HG03457 (cell line): Measurements from ENCODE around the gene ALKBH2.

Source experiments
- ATAC-seq: cut with Tn5 transposase; IDR thresholded peaks from one replicate; pipeline ENCODE4 v1.9.1; 2021; ENCODE audit warnings: moderate number of reproducible peaks; ENCODE audit not compliant: unreplicated experiment

Gene ALKBH2

DNA sequence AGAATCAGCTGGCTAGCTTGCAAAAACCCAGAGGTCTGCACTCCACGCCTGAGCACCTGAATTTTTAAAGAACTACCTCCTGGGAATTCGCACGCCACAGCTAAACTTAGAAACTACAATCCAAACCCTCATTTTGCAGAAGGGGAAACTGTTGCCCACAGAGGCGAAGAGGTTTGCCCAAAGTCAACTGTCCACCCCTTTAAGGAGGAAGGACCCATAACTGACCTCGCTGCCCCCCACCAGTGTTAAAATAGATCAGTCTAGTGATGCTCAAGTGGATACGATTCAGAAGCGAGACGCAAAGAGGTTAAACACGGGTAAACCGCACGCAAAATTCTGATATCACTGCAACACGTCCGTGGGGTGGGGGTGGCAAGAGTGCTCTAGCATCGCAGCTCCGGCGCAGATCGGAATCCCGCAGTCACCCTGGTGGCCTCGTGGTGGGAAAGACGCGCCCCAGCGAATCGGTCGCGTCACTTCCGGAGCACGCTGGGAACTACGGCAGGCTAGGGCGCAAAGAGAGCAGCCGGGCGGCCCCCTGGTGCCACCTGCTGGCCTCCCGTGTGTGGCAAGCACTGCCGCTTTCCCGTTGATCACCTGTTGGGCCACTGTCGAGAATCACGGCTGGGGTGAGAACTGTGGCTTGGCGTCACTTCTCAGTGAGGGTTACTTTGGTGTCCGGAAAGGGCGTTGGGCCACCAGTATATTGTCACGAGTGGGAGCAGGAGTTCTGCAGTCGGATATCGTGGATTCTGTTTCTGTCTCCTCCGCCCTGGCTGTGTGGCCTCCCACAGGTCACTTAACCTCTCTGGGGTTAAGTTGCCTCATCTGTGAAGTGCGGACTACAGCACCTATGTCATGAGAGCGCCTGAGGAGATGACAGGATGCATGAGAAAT lies at the start of gene ALKBH2:
Gene ALKBH2, minus strand, starts transcription at position 451 of the 897 bp plus-strand sequence. CDS start 686 bp downstream, outside the sequence.
- ATAC-seq = peak; percentile 54

- ATAC-seq = no peak
These were observed 47.3 kb upstream of the ALKBH2 start for GRCh38 chr12:109140560-109140959.

GRCh38 chr12:109139791-109140190 lies 46.5 kb upstream of the ALKBH2 start:
- ATAC-seq = no peak

DNA sequence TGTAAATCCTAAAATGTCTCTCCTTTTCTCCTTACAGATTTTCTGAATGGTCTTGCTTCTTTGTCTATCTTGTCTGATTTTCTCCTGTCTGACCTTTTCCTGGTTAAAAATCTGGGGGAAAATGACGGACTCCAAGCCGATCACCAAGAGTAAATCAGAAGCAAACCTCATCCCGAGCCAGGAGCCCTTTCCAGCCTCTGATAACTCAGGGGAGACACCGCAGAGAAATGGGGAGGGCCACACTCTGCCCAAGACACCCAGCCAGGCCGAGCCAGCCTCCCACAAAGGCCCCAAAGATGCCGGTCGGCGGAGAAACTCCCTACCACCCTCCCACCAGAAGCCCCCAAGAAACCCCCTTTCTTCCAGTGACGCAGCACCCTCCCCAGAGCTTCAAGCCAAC lies 46.1 kb upstream of the ALKBH2 start:
- no peak for ATAC-seq

- no peak for ATAC-seq
These were observed 43.8 kb upstream of the ALKBH2 start for GRCh38 chr12:109137055-109137454.

DNA sequence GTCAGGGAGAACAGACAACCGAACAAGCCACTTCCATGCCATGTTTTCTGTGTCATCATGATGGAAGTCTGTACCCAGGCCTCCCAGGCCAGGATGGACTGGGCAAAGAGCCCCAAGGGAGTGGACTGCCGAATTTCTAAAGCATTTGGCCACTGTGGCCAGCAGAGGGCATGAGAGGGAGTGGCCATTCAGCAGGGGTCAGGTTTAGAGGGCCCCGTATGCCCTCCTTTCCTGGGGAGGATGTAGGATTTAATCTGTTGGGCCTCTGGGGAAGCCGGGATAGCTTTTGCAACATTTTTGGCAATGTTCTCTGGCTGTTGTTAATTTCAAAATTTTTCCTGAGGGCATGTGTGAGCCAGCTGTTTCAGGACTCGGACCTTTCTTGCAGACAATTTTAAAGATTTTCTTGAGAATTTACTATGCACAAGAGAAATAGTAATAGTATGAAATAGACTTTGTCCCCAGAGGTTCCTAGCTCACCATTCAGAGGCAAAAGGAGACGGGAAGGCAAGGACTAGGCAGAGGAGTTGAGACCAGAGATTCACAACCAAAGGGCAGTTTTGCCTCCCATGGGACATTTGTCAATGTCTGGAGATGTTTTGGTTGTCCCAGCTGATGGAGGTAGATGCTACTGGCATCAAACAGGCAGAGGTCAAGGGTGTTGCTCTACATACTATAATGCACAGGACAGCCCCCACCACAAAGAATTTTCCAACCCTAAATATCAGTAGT lies 41.1 kb upstream of the ALKBH2 start:
- no peak for ATAC-seq

DNA sequence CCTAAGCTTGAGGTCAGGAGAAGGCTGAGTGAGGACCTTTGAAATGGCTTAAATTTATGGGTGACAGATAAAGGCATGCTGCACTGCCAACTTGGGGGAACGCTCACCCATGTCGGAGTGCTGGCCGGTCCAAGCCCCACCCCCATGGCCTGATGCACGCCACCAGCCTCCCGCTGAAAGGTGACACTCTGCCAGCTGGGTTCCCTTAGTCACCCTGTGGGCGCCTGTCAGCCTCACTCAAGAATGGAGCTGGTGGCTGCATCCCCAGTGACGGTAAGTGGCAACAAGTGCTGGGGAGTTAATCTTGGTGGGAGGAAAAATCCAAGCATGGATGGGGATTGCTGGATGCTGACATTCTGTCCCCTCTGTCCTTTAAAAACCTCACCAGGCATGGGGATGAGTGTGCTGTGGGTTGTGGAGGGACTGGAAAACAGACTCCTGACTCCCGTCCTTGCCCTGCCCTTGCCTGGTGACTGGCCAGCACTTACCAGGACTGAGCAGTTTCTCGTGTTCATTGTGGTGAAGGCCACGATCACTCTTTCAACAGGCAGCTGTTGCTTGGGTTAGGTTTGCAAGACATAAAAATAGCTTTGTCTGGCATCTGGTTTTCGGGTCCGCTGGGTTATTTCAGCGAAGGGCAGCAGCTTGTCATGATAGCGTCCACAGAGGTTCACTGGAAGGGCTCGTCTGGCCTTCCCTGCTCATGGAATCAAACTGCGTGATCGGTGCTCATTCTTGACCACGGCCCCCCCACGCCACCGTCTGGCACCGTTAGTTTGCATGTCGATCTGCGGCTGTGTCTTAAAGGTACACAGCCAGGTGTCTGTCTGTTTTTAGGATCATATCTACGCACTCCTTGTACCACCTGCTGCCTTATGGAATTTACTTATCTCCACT lies 38.1 kb upstream of the ALKBH2 start:
- no peak for ATAC-seq

GRCh38 chr12:109130297-109131153 lies 37.3 kb upstream of the ALKBH2 start:
- ATAC-seq = no peak

- no peak for ATAC-seq
These were observed 34.4 kb upstream of the ALKBH2 start for GRCh38 chr12:109127533-109128242.

GRCh38 chr12:109126784-109127183 lies 33.5 kb upstream of the ALKBH2 start:
- ATAC-seq = no peak

GRCh38 chr12:109125791-109126190 lies 32.5 kb upstream of the ALKBH2 start:
- no peak for ATAC-seq

DNA sequence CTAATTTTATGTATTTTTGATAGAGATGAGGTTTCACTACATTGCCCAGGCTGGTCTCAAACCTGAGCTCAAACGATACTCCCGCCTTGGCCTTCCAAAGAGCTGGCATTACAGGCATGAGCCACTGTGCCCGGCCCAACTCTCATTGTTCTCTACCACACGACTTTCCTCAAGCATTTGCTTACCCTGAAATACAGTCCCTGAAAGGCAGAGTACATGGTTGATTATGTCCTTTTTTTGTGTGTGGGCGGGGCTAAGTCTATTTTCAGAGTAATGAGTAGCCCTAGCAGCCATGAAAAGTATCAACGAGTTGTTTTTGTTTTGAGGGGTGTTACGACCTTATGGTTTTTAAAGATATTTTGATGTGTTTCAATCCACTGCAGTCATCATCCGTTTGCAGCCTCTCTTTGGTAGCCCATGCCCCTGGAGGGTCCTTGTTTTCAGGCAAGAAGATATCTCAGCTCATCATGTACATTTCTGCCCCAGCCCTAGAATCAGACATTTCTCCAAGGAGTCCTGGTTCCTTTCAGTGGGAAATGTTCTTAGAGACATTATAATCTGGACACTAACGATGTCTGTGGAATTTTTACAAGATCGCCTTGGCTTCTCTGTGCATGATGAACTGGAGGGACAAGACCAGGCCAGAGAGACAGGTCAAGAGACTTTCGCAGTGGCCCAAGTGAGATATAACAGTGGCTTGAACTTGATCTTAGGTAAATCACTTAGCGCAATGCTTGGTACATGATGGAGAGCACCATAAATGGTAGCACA lies 31.8 kb upstream of the ALKBH2 start:
- ATAC-seq = no peak

DNA sequence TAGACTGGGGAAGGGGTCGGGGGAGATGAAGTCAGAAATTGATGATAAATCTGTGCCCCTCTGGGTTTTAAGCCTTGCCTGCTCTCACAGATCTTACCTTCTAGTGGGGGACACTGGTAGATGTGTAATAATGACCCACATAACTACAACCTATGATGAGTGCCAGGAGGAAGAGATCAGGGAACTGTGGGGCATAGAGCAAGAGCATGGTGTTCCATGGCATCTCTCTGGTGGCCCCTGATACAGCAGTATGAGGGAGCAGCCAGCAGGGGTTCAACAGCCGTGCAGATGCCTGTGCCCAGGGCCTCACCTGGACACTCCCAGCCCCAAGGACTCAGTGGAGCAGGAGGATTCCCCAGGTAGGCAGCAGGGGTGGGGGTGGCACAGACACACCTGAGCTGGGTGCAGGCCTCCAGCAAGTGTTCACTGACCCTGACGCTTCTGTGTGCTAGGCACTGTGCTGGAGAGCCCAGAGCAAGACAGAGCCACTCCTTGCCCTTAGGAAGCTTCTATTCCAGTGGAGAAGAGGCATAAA lies 28.1 kb upstream of the ALKBH2 start:
- ATAC-seq = no peak

DNA sequence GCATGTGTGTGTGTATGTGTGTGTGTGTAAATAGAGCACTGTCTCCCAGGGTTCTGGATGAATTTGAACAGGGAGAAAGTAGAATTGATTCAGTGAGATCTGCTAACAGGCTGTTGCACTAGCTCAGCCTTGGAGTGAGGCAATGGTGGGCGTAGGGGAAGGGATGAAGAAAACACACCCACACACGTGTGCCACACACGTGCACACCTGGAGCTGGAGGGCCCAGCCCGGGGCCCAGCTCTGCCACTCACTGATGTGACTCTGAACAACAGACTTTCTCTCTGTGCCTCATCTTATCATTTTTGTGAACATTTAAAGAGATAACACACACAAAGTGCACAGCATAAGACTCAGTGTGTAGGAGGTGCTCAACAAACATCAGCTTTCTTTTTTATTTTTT lies 27.3 kb upstream of the ALKBH2 start:
- ATAC-seq = no peak

- no peak for ATAC-seq
These were observed 26.8 kb upstream of the ALKBH2 start for GRCh38 chr12:109120095-109120494.

- no peak for ATAC-seq
These were observed 23.3 kb upstream of the ALKBH2 start for GRCh38 chr12:109116611-109116949.

DNA sequence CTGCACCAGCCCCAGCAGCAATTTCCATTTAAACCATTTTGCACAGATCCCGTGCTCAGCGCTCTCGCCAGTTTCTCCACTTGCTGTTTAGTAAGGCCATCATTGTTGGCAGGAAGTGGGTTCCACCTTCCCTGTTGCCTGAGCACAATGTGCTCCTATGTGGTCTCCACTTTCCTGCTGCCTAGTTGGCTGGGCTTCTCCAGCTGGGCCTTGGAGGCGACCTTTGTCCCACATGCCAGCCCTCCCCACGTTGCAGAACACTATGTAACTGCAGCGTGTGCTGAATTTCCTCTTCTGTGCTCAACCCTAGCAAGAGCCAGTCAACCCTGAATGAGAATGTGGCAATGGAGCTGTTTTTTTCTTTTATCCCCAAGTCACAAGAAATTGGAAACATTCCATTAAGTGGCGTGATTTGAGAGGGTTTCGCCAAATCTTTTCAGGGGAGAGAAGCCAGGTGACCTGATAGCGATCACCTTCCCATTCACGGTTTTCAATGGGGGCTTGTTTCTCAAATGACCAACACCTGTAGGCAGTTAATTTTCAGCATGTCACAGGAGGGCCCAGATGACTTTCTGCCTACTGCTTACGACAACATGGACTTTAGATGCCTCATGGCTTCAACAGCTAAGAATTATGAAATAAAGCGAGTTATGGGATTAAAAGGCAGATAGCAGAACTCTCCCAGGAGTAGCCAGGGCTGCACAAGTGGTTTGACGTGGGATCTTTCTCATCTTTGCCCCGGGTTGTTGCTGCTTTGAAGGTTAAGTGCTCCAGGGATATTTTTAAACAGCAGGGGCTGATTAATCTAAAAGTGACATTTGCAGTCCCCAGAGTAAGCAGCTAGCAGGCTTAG lies 22.7 kb upstream of the ALKBH2 start, which contains the start of gene ACACB:
Gene ACACB, plus strand, starts transcription at position 830 of the 853 bp plus-strand sequence. CDS start 22,819 bp downstream, outside the sequence.
- no peak for ATAC-seq

DNA sequence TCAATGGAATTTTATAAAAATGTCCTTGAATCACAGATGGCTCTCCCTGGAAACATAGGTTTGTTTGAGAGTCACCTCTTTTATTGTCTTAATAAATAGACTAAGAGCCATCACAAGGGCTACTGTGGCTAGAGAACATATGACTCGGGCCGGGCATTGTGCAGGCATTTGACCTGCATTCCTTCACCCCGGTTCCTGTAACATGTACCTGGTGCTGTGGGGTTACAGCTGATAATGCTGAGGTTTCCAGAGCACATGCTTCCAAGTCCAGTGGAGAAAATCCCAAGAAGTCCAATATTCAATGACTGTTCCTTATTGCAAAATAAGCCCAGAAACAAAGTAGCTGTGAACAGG lies 22.1 kb upstream of the ALKBH2 start:
- no peak for ATAC-seq
